ENCODE results near the gene TMEM62. TPM values are rescaled to one million over a fixed set of nuclear protein-coding genes. Genes with fewer than 3 reads are reported as not detected.

TMEM62 gene
- total RNA-seq (2014; rRNA removed; shearing (Covaris generic)), result 5.9 and 11.2 TPM in 2 replicates
- 6.5 and 8.2 TPM in 2 replicates for polyA plus RNA-seq (2016; fragmentation: Nextera tagmentation; extraction: Ambion mirVana)

GRCh38 chr15:43133430-43134156 is at the start of gene TMEM62:
TSS of gene TMEM62 (plus strand) at chr15:43133586. CDS start at chr15:43133803, 217 bp downstream.
- Histone ChIP-seq H4K20me1 (ENCODE audit: insufficient read depth) (no peaks in the 10 kb centered on the region), H3K27ac (no peak within 1 kb of the TSS), H3K4me3 (peak within 1 kb of the TSS; percentile 82), H3K4me1 (ENCODE audit: insufficient read depth) (peaks cover 13% of the 10 kb centered on the region), H3K9me2 (ENCODE audit: insufficient read depth) (no peaks in the 10 kb centered on the region), H3F3A (ENCODE audit: insufficient read depth) (0 out of 2 replicates have a peak, but pooled peaks cover 7% of the 10 kb centered on the region), H3K36me3 (ENCODE audit: low read depth) (no peaks in the 10 kb centered on the region), H3K9ac (peak within 1 kb of the TSS; percentile 82), H3K27me3 (replicated peaks; ENCODE audit: insufficient read depth) (no peaks in the 10 kb centered on the region), H3K9me3 (ENCODE audit: low read depth) (no peaks in the 10 kb centered on the region), H2AFZ (peak within 1 kb of the TSS; percentile 97), H3K79me2 (ENCODE audit: insufficient read depth) (0 out of 2 replicates have a peak, but pooled peaks cover 6% of the 10 kb centered on the region), H3K4me2 (ENCODE audit: unreplicated experiment) (peak within 1 kb of the TSS; percentile 81)
- in situ Hi-C loops (cut with MboI), result no loop called here
- peak; percentile 72 for DNase-seq
- WGBS, 2 experiments (ENCODE audit: low coverage in 1 of 2, low lambda C conversion rate in 2 of 2, missing lambda C conversion rate in 2 of 2), result 1% methylated on average over 40 to 66 of the region's 66 CpGs
- TF ChIP-seq EZH2 (IDR thresholded peaks at IDR 0.05; ENCODE audit: insufficient read depth, poor library complexity, severe bottlenecking) (no peak), EZH2phosphoT487 (IDR thresholded peaks at IDR 0.05; ENCODE audit: insufficient read depth, low read depth) (no peak)

GRCh38 chr15:43085921-43086320 is 47.5 kb upstream of the TMEM62 start:
- DNase-seq, result peak; percentile 24
- H3K36me3 ChIP-seq (ENCODE audit: low read depth), result peaks cover 17% of the 10 kb centered on the region; the same call in 1 of the 2 replicates
- H3K79me2 ChIP-seq (ENCODE audit: insufficient read depth), result peaks cover 65% of the 10 kb centered on the region

GRCh38 chr15:43086551-43086950 is 46.8 kb upstream of the TMEM62 start:
- Histone ChIP-seq H3K36me3 (ENCODE audit: low read depth) (peaks cover 14% of the 10 kb centered on the region; the same call in 1 of the 2 replicates), H3K9ac (no peak overlapping the region), H2AFZ (no peak overlapping the region), H3K27ac (0 out of 2 replicates have a peak overlapping the region, but pooled peaks have one; percentile 16), H3K9me2 (ENCODE audit: insufficient read depth) (no peaks in the 10 kb centered on the region), H3F3A (ENCODE audit: insufficient read depth) (no peaks in the 10 kb centered on the region), H3K9me3 (ENCODE audit: low read depth) (no peaks in the 10 kb centered on the region), H3K79me2 (ENCODE audit: insufficient read depth) (peaks cover 69% of the 10 kb centered on the region), H3K4me1 (ENCODE audit: insufficient read depth) (peaks cover 16% of the 10 kb centered on the region), H3K4me3 (0 out of 2 replicates have a peak overlapping the region, but pooled peaks have one; percentile 7), H3K4me2 (ENCODE audit: unreplicated experiment) (peak overlapping the region; percentile 55), H3K27me3 (replicated peaks; ENCODE audit: insufficient read depth) (no peaks in the 10 kb centered on the region), H4K20me1 (ENCODE audit: insufficient read depth) (no peaks in the 10 kb centered on the region)
- TF ChIP-seq EZH2phosphoT487 (IDR thresholded peaks at IDR 0.05; ENCODE audit: insufficient read depth, low read depth) (no peak), EZH2 (IDR thresholded peaks at IDR 0.05; ENCODE audit: insufficient read depth, poor library complexity, severe bottlenecking) (no peak)
- DNase-seq, result peak; percentile 30
- in situ Hi-C loops (cut with MboI), result no loop called here
- 18 to 24% methylated on average over 1 of the region's 1 CpG for WGBS, 2 experiments (ENCODE audit: low coverage in 1 of 2, low lambda C conversion rate in 2 of 2, missing lambda C conversion rate in 2 of 2)

More at GRCh38 chr15:43085921-43086320, 47.5 kb upstream of the TMEM62 start:
- H3K4me2 ChIP-seq (ENCODE audit: unreplicated experiment), result peak overlapping the region; percentile 55
- H4K20me1 ChIP-seq (ENCODE audit: insufficient read depth), result no peaks in the 10 kb centered on the region
- H3K9ac ChIP-seq, result no peak overlapping the region
- no peak overlapping the region for H2AFZ ChIP-seq
- H3K4me3 ChIP-seq, result no peak overlapping the region
- 0 out of 2 replicates have a peak overlapping the region, but pooled peaks have one; percentile 16 for H3K27ac ChIP-seq
- in situ Hi-C loops (cut with MboI), result no loop called here
- TF ChIP-seq EZH2phosphoT487 (IDR thresholded peaks at IDR 0.05; ENCODE audit: insufficient read depth, low read depth), result no peak
- no peak for TF ChIP-seq EZH2 (IDR thresholded peaks at IDR 0.05; ENCODE audit: insufficient read depth, poor library complexity, severe bottlenecking)
- peaks cover 16% of the 10 kb centered on the region for H3K4me1 ChIP-seq (ENCODE audit: insufficient read depth)
- no peaks in the 10 kb centered on the region for H3K27me3 ChIP-seq (replicated peaks; ENCODE audit: insufficient read depth)
- no peaks in the 10 kb centered on the region for H3F3A ChIP-seq (ENCODE audit: insufficient read depth)
- no peaks in the 10 kb centered on the region for H3K9me3 ChIP-seq (ENCODE audit: low read depth)
- H3K9me2 ChIP-seq (ENCODE audit: insufficient read depth), result no peaks in the 10 kb centered on the region

- Histone ChIP-seq H3K27me3 (replicated peaks; ENCODE audit: insufficient read depth) (no peaks in the 10 kb centered on the region), H3K9me2 (ENCODE audit: insufficient read depth) (no peaks in the 10 kb centered on the region), H3K9me3 (ENCODE audit: low read depth) (no peaks in the 10 kb centered on the region), H3K4me3 (no peak overlapping the region), H3F3A (ENCODE audit: insufficient read depth) (peaks cover 22% of the 10 kb centered on the region), H4K20me1 (ENCODE audit: insufficient read depth) (no peaks in the 10 kb centered on the region), H3K27ac (no peak overlapping the region), H3K4me2 (ENCODE audit: unreplicated experiment) (no peak overlapping the region), H3K79me2 (ENCODE audit: insufficient read depth) (peaks cover 99% of the 10 kb centered on the region), H3K36me3 (ENCODE audit: low read depth) (no peaks in the 10 kb centered on the region), H2AFZ (no peak overlapping the region), H3K4me1 (ENCODE audit: insufficient read depth) (peaks cover 23% of the 10 kb centered on the region), H3K9ac (no peak overlapping the region)
- DNase-seq, result no peak
- in situ Hi-C loops (cut with MboI), result no loop called here
- WGBS, 2 experiments (ENCODE audit: low coverage in 1 of 2, low lambda C conversion rate in 2 of 2, missing lambda C conversion rate in 2 of 2), result 99 to 100% methylated on average over 4 of the region's 4 CpGs
- TF ChIP-seq EZH2 (IDR thresholded peaks at IDR 0.05; ENCODE audit: insufficient read depth, poor library complexity, severe bottlenecking) (no peak), EZH2phosphoT487 (IDR thresholded peaks at IDR 0.05; ENCODE audit: insufficient read depth, low read depth) (no peak)
Observed at GRCh38 chr15:43091859-43092258, 41.5 kb upstream of the TMEM62 start.

Data from GM23248 (cell line).